GM12878 (cell line): ENCODE measurements around the gene CAPS. TPM values are rescaled to one million over a fixed set of nuclear protein-coding genes. Genes with fewer than 3 reads are reported as not detected.

ENCODE experiments used
- ATAC-seq: fragments of 200-7000 bp; cut with Tn5 transposase; 3 replicates; pipeline ENCODE4 v1.9.1; 2020; ENCODE audit warnings: mild to moderate bottlenecking, moderate library complexity
- BruUV-seq: library from RNA; stranded (reverse); fragments of 400-500 nt; replicated peaks from 2 replicates; lab custom pipeline; 2021; lab: Mats Ljungman, UMichigan
- CTCF ChIA-PET: fragments of 300-600 bp; sonication (Branson Sonifier 250); formaldehyde crosslinking; extraction: SDS; loops from one replicate; lab custom pipeline; 2021; ENCODE audit warnings: inconsistent platforms; lab: Yijun Ruan, JAX
- POLR2A ChIA-PET: fragments of 350-600 bp; formaldehyde crosslinking; extraction: SDS; loops from one replicate; lab custom pipeline; 2021; ENCODE audit warnings: inconsistent platforms; lab: Charles Lee
- RAD21 ChIA-PET: fragments of 300-600 bp; sonication (Branson Sonifier 250); formaldehyde crosslinking; loops from one replicate; lab custom pipeline; 2023; ENCODE audit warnings: antibody characterized with exemption; ENCODE audit not compliant: unreplicated experiment; lab: Charles Lee
- SMC1A ChIA-PET: fragments of 300-600 bp; sonication (Branson Sonifier 250); formaldehyde crosslinking; loops from one replicate; lab custom pipeline; 2023; ENCODE audit not compliant: unreplicated experiment, uncharacterized antibody; lab: Charles Lee
- DNase-seq: peaks from one replicate; pipeline ENCODE4 v3.0.0-alpha.2; 2011; ENCODE audit warnings: low read depth, low spot score
- FAIRE-seq: peaks from 3 replicates; lab custom pipeline; 2011; peaks lifted over from hg19 to GRCh38; lab: Jason Lieb, UNC
- H2AFZ ChIP-seq: 2 replicates; pipeline ENCODE4 v1.6.0; 2011; ENCODE audit warnings: low read depth, low read length, control low read depth; ENCODE audit not compliant: control insufficient read depth
- H3K27ac ChIP-seq: 2 replicates; pipeline ENCODE4 v1.5.1; 2011; ENCODE audit warnings: control low read depth; ENCODE audit not compliant: control insufficient read depth, insufficient read depth
- H3K27me3 ChIP-seq, 2 experiments: replicated peaks in 1 of 2; 2 replicates each; pipeline versions ENCODE4 v1.6.0 to v1.6.1; 2011; ENCODE audit warnings: low read length in 1 of 2; ENCODE audit not compliant: control insufficient read depth in 2 of 2, insufficient read depth in 2 of 2
- H3K36me3 ChIP-seq, 2 experiments: 2 replicates each; pipeline ENCODE4 v1.5.1; 2011; ENCODE audit warnings: low read length in 1 of 2; ENCODE audit not compliant: control insufficient read depth in 2 of 2, insufficient read depth in 2 of 2
- H3K4me1 ChIP-seq: 2 replicates; pipeline ENCODE4 v1.6.1; 2011; ENCODE audit warnings: mild to moderate bottlenecking, low read length, moderate library complexity, mixed read lengths; ENCODE audit not compliant: control insufficient read depth, insufficient read depth
- H3K4me2 ChIP-seq: 2 replicates; pipeline ENCODE4 v1.6.0; 2011; ENCODE audit warnings: control low read depth; ENCODE audit not compliant: control insufficient read depth, insufficient read depth
- H3K4me3 ChIP-seq: fragments of 200-600 bp; sonication (generic); 2 replicates; pipeline ENCODE4 v1.5.1; 2016
- H3K79me2 ChIP-seq: 2 replicates; pipeline ENCODE4 v1.6.0; 2011; ENCODE audit warnings: low read length; ENCODE audit not compliant: control insufficient read depth, insufficient read depth
- H3K9ac ChIP-seq: 2 replicates; pipeline ENCODE4 v1.8.0; 2011; ENCODE audit warnings: low read length, control low read depth, mixed read lengths; ENCODE audit not compliant: control insufficient read depth, insufficient read depth
- H3K9me3 ChIP-seq: replicated peaks from 3 replicates; pipeline ENCODE4 v1.5.1; 2011; ENCODE audit warnings: mild to moderate bottlenecking, low read length; ENCODE audit not compliant: control insufficient read depth, insufficient read depth
- H4K20me1 ChIP-seq: 2 replicates; pipeline ENCODE4 v1.6.0; 2011; ENCODE audit not compliant: control insufficient read depth, insufficient read depth
- BACH1 ChIP-seq: fragments of 450-650 bp; IDR thresholded peaks from 2 replicates; pipeline ENCODE4 v1.6.1; 2017; ENCODE audit warnings: mild to moderate bottlenecking, borderline replicate concordance
- BRCA1 ChIP-seq: IDR thresholded peaks from 2 replicates; pipeline ENCODE4 v1.6.1; 2011; ENCODE audit warnings: low read depth, low read length, improper control_type of control experiment
- DPF2 ChIP-seq: fragments of 450-650 bp; IDR thresholded peaks from 2 replicates; pipeline ENCODE4 v1.6.1; 2017; ENCODE audit warnings: mild to moderate bottlenecking
- HDGF ChIP-seq: fragments of 450-650 bp; IDR thresholded peaks from 2 replicates; pipeline ENCODE4 v1.6.1; 2016; ENCODE audit warnings: antibody characterized with exemption
- MLLT1 ChIP-seq: fragments of 450-650 bp; IDR thresholded peaks from 2 replicates; pipeline ENCODE4 v1.6.1; 2016; ENCODE audit warnings: mild to moderate bottlenecking
- RB1 ChIP-seq: fragments of 450-650 bp; formaldehyde crosslinking; IDR thresholded peaks from 2 replicates; pipeline ENCODE4 v1.6.1; 2017; ENCODE audit warnings: mild to moderate bottlenecking, borderline replicate concordance
- ZNF207 ChIP-seq: fragments of 450-650 bp; IDR thresholded peaks from 2 replicates; pipeline ENCODE4 v1.6.1; 2014; ENCODE audit warnings: antibody characterized with exemption, mild to moderate bottlenecking, borderline replicate concordance
- WGBS: methylation state at CpG from one replicate; pipeline ENCODE4 v1.1.6; 2016; ENCODE audit warnings: low lambda C conversion rate; ENCODE audit not compliant: insufficient replicate concordance, insufficient coverage; ENCODE audit errors: missing lambda C conversion rate; 5-methylcytosine and 5-hydroxymethylcytosine counted together
- in situ Hi-C: fragments of 300-500 bp; cut with MboI; formaldehyde crosslinking; loops from 9 replicates; pipeline ENCODE4 v1.14.3; 2018; ENCODE audit warnings: mixed read lengths
- intact Hi-C: fragments of 100-400 bp; cut with micrococcal nuclease; formaldehyde crosslinking; loops from one replicate; pipeline ENCODE4 v1.14.2; 2022; ENCODE audit not compliant: unreplicated experiment
- polyA plus RNA-seq, 11 experiments: library from polyadenylated mRNA; depleted of rRNA in 4 of 11; unstranded in 6 of 11; stranded (reverse) in 5 of 11; fragments of >200 nt; fragmentation: Nextera tagmentation in 4 of 11; fragmentation: Illumina TruSeq in 1 of 11; extraction: Ambion mirVana in 4 of 11; extraction: Trizol in 1 of 11; gene quantifications; 1 replicate in 1 of 11; 2 replicates in 10 of 11; pipeline versions ENCODE4 v1.2.1 to v1.2.3, GENCODE V29; 2011 to 2016; ENCODE audit warnings: inconsistent platforms in 2 of 11, missing spikeins in 2 of 11, low read depth in 1 of 11
- total RNA-seq, 4 experiments: library from RNA; depleted of rRNA in 3 of 4; stranded (reverse); fragments of >200 nt in 3 of 4; fragmentation: Illumina TruSeq in 1 of 4; extraction: Trizol in 1 of 4; gene quantifications; 2 replicates each; pipeline versions ENCODE4 v1.2.1 to v1.2.3, GENCODE V29; 2013 to 2021
- TF ChIP-seq, protein P1 (sequence below): IDR thresholded peaks from 2 replicates; pipeline ENCODE4 v1.6.1; 2011; ENCODE audit warnings: mild to moderate bottlenecking, low read depth, low read length, moderate library complexity; ENCODE audit not compliant: insufficient replicate concordance

CAPS gene
- total and polyA plus RNA-seq, 10 of the 15 experiments (the other 5 are each of a cell fraction or from before 2014, with no cell fraction given) = 0.09 to 6.9 (median 2.9) TPM

GRCh38 chr19:5905114-5905778 is 8.8 kb upstream of the CAPS start:
- intact Hi-C loops = loop anchor here (2.0 kb wide), 1 partner anchor 114 kb away; the partner anchor contains the start of gene DUS3L
- 38% methylated on average over 31 of the region's 31 CpGs for WGBS
- FAIRE-seq = no peak

More at GRCh38 chr19:5905114-5905778, 8.8 kb upstream of the CAPS start:
- in situ Hi-C loops = no loop called here
- CTCF ChIA-PET = interaction anchor here (1.3 to 3.1 kb wide), 2 partner anchors 62 to 101 kb away, joined by 4 to 15 read pairs; partner anchors contain the start of gene NRTN
- ATAC-seq = no peak
- BruUV-seq = TSS peak; percentile 88
- Histone ChIP-seq H3K4me3 (peak overlapping the region; percentile 81), H3K27ac (0 out of 2 replicates have a peak overlapping the region, but pooled peaks have one; percentile 6), H3K79me2 (peaks cover 26% of the 10 kb centered on the region), H3K4me1 (peaks cover 9% of the 10 kb centered on the region), H2AFZ (peak overlapping the region; percentile 83), H3K27me3 (no peaks in the 10 kb centered on the region), H3K9ac (peak overlapping the region; percentile 67), H3K9me3 (no peaks in the 10 kb centered on the region), H4K20me1 (peaks cover under 1% of the 10 kb centered on the region; the same call in 1 of the 2 replicates), H3K36me3 (no peaks in the 10 kb centered on the region; a peak in 2 of 4 replicates), H3K4me2 (peak overlapping the region; percentile 49)
- TF ChIP-seq MLLT1 = peak; percentile 80; the same call in 1 of the 2 replicates
- 0 out of 2 replicates have a peak, but pooled peaks have one; percentile 10 for TF ChIP-seq DPF2
- TF ChIP-seq ZNF207 = 0 out of 2 replicates have a peak, but pooled peaks have one; percentile 5
- TF ChIP-seq HDGF = no peak
- TF ChIP-seq BRCA1 = no peak
- TF ChIP-seq, protein P1, sequence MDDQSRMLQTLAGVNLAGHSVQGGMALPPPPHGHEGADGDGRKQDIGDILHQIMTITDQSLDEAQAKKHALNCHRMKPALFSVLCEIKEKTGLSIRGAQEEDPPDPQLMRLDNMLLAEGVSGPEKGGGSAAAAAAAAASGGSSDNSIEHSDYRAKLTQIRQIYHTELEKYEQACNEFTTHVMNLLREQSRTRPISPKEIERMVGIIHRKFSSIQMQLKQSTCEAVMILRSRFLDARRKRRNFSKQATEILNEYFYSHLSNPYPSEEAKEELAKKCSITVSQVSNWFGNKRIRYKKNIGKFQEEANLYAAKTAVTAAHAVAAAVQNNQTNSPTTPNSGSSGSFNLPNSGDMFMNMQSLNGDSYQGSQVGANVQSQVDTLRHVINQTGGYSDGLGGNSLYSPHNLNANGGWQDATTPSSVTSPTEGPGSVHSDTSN = no peak
- no peak for TF ChIP-seq BACH1
- 0 out of 2 replicates have a peak, but pooled peaks have one; percentile 9 for TF ChIP-seq RB1
- RAD21 ChIA-PET = no interaction called here
- POLR2A ChIA-PET = interaction anchor here (1.0 to 2.3 kb wide), 2 partner anchors 63 to 216 kb away, joined by 3 to 6 read pairs; no protein-coding TSS in a partner anchor
- SMC1A ChIA-PET = interaction anchor here (0.8 kb wide), 1 partner anchor 63 kb away, joined by 3 read pairs; no protein-coding TSS in a partner anchor
- DNase-seq = no peak
